ENCODE results near the gene SEMA4A. TPM values are rescaled to one million over a fixed set of nuclear protein-coding genes. Genes with fewer than 3 reads are reported as not detected.

Gene SEMA4A
- total and polyA plus RNA-seq, 9 of the 15 experiments (the other 6 are each of a cell fraction or from before 2014, with no cell fraction given) = 0.04 to 1.7 (median 0.45) TPM

- TF ChIP-seq KLF13 (tag; IDR thresholded peaks at IDR 0.05; ENCODE audit: borderline replicate concordance, low read depth) (peak; percentile 67; the same call in 1 of the 2 replicates), ARID4B (CRISPR knock-in tag; IDR thresholded peaks at IDR 0.05) (peak; percentile 16; the same call in 1 of the 2 replicates), NCOA1 (IDR thresholded peaks at IDR 0.05; ENCODE audit: low read depth) (no peak), BCOR (IDR thresholded peaks at IDR 0.05) (0 out of 2 replicates have a peak, but pooled peaks have one; percentile 5), SRSF3 (IDR thresholded peaks at IDR 0.05; ENCODE audit: insufficient read depth, low read length) (no peak), ZBTB9 (CRISPR knock-in tag; IDR thresholded peaks at IDR 0.05) (peak; percentile 47; the same call in 1 of the 2 replicates), POLR2G (IDR thresholded peaks at IDR 0.05; ENCODE audit: low read depth, low read length) (peak; percentile 97), PHF8 (IDR thresholded peaks at IDR 0.05; ENCODE audit: borderline replicate concordance, low read length) (peak; percentile 93; the same call in 1 of the 2 replicates), ZNF197 (CRISPR knock-in tag; IDR thresholded peaks at IDR 0.05; ENCODE audit: low read depth) (no peak), CHD1 (IDR thresholded peaks at IDR 0.05; ENCODE audit: low read length) (no peak), FOSL1 (tag; conservative IDR thresholded peaks at IDR 0.05) (peak; percentile 31; the same call in 1 of the 2 replicates), ZKSCAN1 (IDR thresholded peaks at IDR 0.05; ENCODE audit: low read depth, low read length) (no peak), ZNF589 (CRISPR knock-in tag; IDR thresholded peaks at IDR 0.05; ENCODE audit: low read depth) (no peak), HMG20A (CRISPR knock-in tag; conservative IDR thresholded peaks at IDR 0.05) (no peak), POLR2A (conservative IDR thresholded peaks at IDR 0.05) (peak; percentile 98), OTX1 (CRISPR knock-in tag; IDR thresholded peaks at IDR 0.05) (no peak), RBFOX2 (IDR thresholded peaks at IDR 0.05; ENCODE audit: low read depth, low read length) (peak; percentile 99), FOXO4 (CRISPR knock-in tag; IDR thresholded peaks at IDR 0.05) (no peak)
- TF ChIP-seq, protein P1, sequence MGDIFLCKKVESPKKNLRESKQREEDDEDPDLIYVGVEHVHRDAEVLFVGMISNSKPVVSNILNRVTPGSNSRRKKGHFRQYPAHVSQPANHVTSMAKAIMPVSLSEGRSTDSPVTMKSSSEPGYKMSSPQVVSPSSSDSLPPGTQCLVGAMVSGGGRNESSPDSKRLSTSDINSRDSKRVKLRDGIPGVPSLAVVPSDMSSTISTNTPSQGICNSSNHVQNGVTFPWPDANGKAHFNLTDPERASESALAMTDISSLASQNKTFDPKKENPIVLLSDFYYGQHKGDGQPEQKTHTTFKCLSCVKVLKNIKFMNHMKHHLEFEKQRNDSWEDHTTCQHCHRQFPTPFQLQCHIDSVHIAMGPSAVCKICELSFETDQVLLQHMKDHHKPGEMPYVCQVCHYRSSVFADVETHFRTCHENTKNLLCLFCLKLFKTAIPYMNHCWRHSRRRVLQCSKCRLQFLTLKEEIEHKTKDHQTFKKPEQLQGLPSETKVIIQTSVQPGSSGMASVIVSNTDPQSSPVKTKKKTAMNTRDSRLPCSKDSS (IDR thresholded peaks at IDR 0.05; ENCODE audit: low read depth, partially characterized antibody) = no peak
These were observed 59.7 kb downstream of the SEMA4A start, which contains the start of gene PMF1 (continued) for GRCh38 chr1:156212833-156213643.
